Activated CD8-positive, alpha-beta T cell treated with anti-CD3 and anti-CD28 coated beads for 36 hours (primary cell): Measurements from ENCODE around the gene DPYD. TPM values are rescaled to one million over a fixed set of nuclear protein-coding genes. Genes with fewer than 3 reads are reported as not detected.

ENCODE experiments used
- ATAC-seq: fragments of 200-7000 bp; cut with Tn5 transposase; one replicate; pipeline ENCODE4 v1.10.0; 2021; ENCODE audit warnings: mild to moderate bottlenecking, moderate library complexity
- CTCF ChIA-PET: fragments of 350-600 bp; sonication (Branson Sonifier 250); formaldehyde crosslinking; loops from one replicate; lab custom pipeline; 2021; ENCODE audit warnings: antibody characterized with exemption; lab: Charles Lee
- POLR2A ChIA-PET: fragments of 350-600 bp; sonication (Branson Sonifier 250); formaldehyde crosslinking; loops from one replicate; lab custom pipeline; 2021; ENCODE audit warnings: antibody characterized with exemption; lab: Charles Lee
- DNase-seq: peaks from one replicate; pipeline ENCODE4 v3.0.0-alpha.2; 2020
- H3K27ac Mint-ChIP-seq: one replicate; pipeline ENCODE4 v1.8.0; 2021; ENCODE audit warnings: mild to moderate bottlenecking, mixed read lengths
- H3K27me3 Mint-ChIP-seq: one replicate; pipeline ENCODE4 v1.8.0; 2021; ENCODE audit warnings: mixed read lengths
- H3K36me3 Mint-ChIP-seq: one replicate; pipeline ENCODE4 v1.8.0; 2021; ENCODE audit warnings: low read depth, mixed read lengths
- H3K4me1 Mint-ChIP-seq: one replicate; pipeline ENCODE4 v1.8.0; 2021; ENCODE audit warnings: low read depth, mixed read lengths
- H3K4me3 Mint-ChIP-seq: one replicate; pipeline ENCODE4 v1.8.0; 2021; ENCODE audit warnings: mild to moderate bottlenecking, moderate library complexity, mixed read lengths
- H3K9me3 Mint-ChIP-seq: one replicate; pipeline ENCODE4 v1.8.0; 2021; ENCODE audit warnings: mixed read lengths
- CTCF ChIP-seq: fragments of 200-600 bp; IDR thresholded peaks from one replicate; pipeline ENCODE4 v1.8.0; 2022; ENCODE audit warnings: antibody characterized with exemption, mild to moderate bottlenecking
- intact Hi-C: fragments of 100-400 bp; cut with micrococcal nuclease; formaldehyde crosslinking; loops from one replicate; pipeline ENCODE4 v1.10.0; 2022
- total RNA-seq, 2 experiments: library from RNA; stranded (reverse); gene quantifications; one replicate each; pipeline ENCODE4 v1.2.3, GENCODE V29; 2021

DPYD gene
- total RNA-seq, 2 experiments from 2014 or later, result 10.7 to 10.8 TPM

GRCh38 chr1:97802011-97802410 lies 118.8 kb downstream of the DPYD start:
- Mint-ChIP-seq H3K4me3 (no peak overlapping the region), H3K4me1 (peaks cover 8% of the 10 kb centered on the region), H3K36me3 (peaks cover 3% of the 10 kb centered on the region), H3K9me3 (no peaks in the 10 kb centered on the region), H3K27me3 (no peaks in the 10 kb centered on the region), H3K27ac (no peak overlapping the region)
- intact Hi-C loops, result no loop called here
- ATAC-seq (no peak), DNase-seq (no peak)
- POLR2A ChIA-PET, result no interaction called here
- CTCF ChIA-PET, result no interaction called here
- no peak for TF ChIP-seq CTCF

GRCh38 chr1:97797403-97798183 lies 123.2 kb downstream of the DPYD start:
- ChIA-PET CTCF (interaction anchor here (1.0 kb wide), 1 partner anchor 256 kb away, joined by 4 read pairs; no protein-coding TSS in a partner anchor), POLR2A (no interaction called here)
- Mint-ChIP-seq H3K27ac (no peak overlapping the region), H3K9me3 (no peaks in the 10 kb centered on the region), H3K4me3 (no peak overlapping the region), H3K4me1 (peaks cover 12% of the 10 kb centered on the region), H3K27me3 (no peaks in the 10 kb centered on the region), H3K36me3 (peaks cover 8% of the 10 kb centered on the region)
- ATAC-seq (no peak), DNase-seq (no peak)
- TF ChIP-seq CTCF, result no peak
- intact Hi-C loops, result no loop called here

GRCh38 chr1:97796711-97797110 lies 124.1 kb downstream of the DPYD start:
- CTCF ChIA-PET, result no interaction called here
- POLR2A ChIA-PET, result no interaction called here
- Mint-ChIP-seq H3K27me3 (no peaks in the 10 kb centered on the region), H3K27ac (no peak overlapping the region), H3K9me3 (no peaks in the 10 kb centered on the region), H3K4me1 (peaks cover 18% of the 10 kb centered on the region), H3K4me3 (no peak overlapping the region), H3K36me3 (peaks cover 8% of the 10 kb centered on the region)
- intact Hi-C loops, result no loop called here
- no peak for TF ChIP-seq CTCF
- no peak for ATAC-seq
- DNase-seq, result no peak

GRCh38 chr1:97792655-97793054 lies 128.2 kb downstream of the DPYD start:
- Mint-ChIP-seq H3K9me3 (no peaks in the 10 kb centered on the region), H3K27ac (no peak overlapping the region), H3K4me1 (peaks cover 43% of the 10 kb centered on the region), H3K27me3 (no peaks in the 10 kb centered on the region), H3K4me3 (no peak overlapping the region), H3K36me3 (peaks cover 9% of the 10 kb centered on the region)
- no peak for TF ChIP-seq CTCF
- DNase-seq (no peak), ATAC-seq (no peak)
- ChIA-PET POLR2A (no interaction called here), CTCF (no interaction called here)
- intact Hi-C loops, result no loop called here

- TF ChIP-seq CTCF, result no peak
- H3K9me3 Mint-ChIP-seq, result no peaks in the 10 kb centered on the region
- intact Hi-C loops, result no loop called here
- peaks cover 9% of the 10 kb centered on the region for H3K36me3 Mint-ChIP-seq
- no peaks in the 10 kb centered on the region for H3K27me3 Mint-ChIP-seq
- peaks cover 43% of the 10 kb centered on the region for H3K4me1 Mint-ChIP-seq
- no peak overlapping the region for H3K4me3 Mint-ChIP-seq
- H3K27ac Mint-ChIP-seq, result peak overlapping the region; percentile 34
- ATAC-seq, result peak; percentile 86
- no peak for DNase-seq
- CTCF ChIA-PET, result no interaction called here
- POLR2A ChIA-PET, result no interaction called here
Measured at GRCh38 chr1:97791251-97791650, 129.6 kb downstream of the DPYD start.
